HL-60 (cell line): ENCODE measurements around the gene TNRC6C.

Source experiments
- DNase-seq, 2 experiments: peaks; one replicate each; pipeline ENCODE4 v3.0.0-alpha.2; 2010 to 2020; ENCODE audit warnings: low read depth in 1 of 2, low spot score in 1 of 2
- H3K27ac ChIP-seq: fragments of 250-450 bp; sonication (Bioruptor Pico); replicated peaks from 2 replicates; pipeline ENCODE4 v1.5.1; 2020; ENCODE audit warnings: mild to moderate bottlenecking, moderate library complexity
- H3K27me3 ChIP-seq: fragments of 250-450 bp; sonication (Bioruptor Pico); 2 replicates; pipeline ENCODE4 v1.5.1; 2021; ENCODE audit warnings: mild to moderate bottlenecking, moderate library complexity; ENCODE audit not compliant: insufficient read depth, poor library complexity, severe bottlenecking
- H3K4me3 ChIP-seq: replicated peaks from 2 replicates; pipeline ENCODE4 v1.5.1; 2011; ENCODE audit warnings: mild to moderate bottlenecking, control low read depth, low read length; ENCODE audit not compliant: insufficient read depth
- GABPA ChIP-seq: IDR thresholded peaks from 2 replicates; pipeline ENCODE4 v1.6.1; 2012; ENCODE audit warnings: low read depth
- POLR2AphosphoS5 ChIP-seq: IDR thresholded peaks from 2 replicates; pipeline ENCODE4 v1.6.1; 2012; ENCODE audit warnings: low read depth
- SPI1 ChIP-seq: IDR thresholded peaks from 2 replicates; pipeline ENCODE4 v1.6.1; 2012; ENCODE audit warnings: low read depth, mild to moderate bottlenecking, borderline replicate concordance
- TF ChIP-seq, protein P1 (sequence below): IDR thresholded peaks from one replicate; pipeline ENCODE4 v1.5.1; 2011; ENCODE audit warnings: low read length, control low read depth, inconsistent platforms; ENCODE audit not compliant: insufficient read depth
- TF ChIP-seq, protein P2 (sequence below): IDR thresholded peaks from 2 replicates; pipeline ENCODE4 v1.6.1; 2012; ENCODE audit warnings: low read depth; ENCODE audit not compliant: insufficient replicate concordance

TNRC6C gene

GRCh38 chr17:78049609-78050008, 91.1 kb downstream of the TNRC6C start:
- DNase-seq: no peak
- Histone ChIP-seq H3K27me3 (no peaks in the 10 kb centered on the region), H3K27ac (no peak overlapping the region), H3K4me3 (no peak overlapping the region)
- TF ChIP-seq, protein P1, sequence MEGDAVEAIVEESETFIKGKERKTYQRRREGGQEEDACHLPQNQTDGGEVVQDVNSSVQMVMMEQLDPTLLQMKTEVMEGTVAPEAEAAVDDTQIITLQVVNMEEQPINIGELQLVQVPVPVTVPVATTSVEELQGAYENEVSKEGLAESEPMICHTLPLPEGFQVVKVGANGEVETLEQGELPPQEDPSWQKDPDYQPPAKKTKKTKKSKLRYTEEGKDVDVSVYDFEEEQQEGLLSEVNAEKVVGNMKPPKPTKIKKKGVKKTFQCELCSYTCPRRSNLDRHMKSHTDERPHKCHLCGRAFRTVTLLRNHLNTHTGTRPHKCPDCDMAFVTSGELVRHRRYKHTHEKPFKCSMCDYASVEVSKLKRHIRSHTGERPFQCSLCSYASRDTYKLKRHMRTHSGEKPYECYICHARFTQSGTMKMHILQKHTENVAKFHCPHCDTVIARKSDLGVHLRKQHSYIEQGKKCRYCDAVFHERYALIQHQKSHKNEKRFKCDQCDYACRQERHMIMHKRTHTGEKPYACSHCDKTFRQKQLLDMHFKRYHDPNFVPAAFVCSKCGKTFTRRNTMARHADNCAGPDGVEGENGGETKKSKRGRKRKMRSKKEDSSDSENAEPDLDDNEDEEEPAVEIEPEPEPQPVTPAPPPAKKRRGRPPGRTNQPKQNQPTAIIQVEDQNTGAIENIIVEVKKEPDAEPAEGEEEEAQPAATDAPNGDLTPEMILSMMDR: no peak
- TF ChIP-seq, protein P2, sequence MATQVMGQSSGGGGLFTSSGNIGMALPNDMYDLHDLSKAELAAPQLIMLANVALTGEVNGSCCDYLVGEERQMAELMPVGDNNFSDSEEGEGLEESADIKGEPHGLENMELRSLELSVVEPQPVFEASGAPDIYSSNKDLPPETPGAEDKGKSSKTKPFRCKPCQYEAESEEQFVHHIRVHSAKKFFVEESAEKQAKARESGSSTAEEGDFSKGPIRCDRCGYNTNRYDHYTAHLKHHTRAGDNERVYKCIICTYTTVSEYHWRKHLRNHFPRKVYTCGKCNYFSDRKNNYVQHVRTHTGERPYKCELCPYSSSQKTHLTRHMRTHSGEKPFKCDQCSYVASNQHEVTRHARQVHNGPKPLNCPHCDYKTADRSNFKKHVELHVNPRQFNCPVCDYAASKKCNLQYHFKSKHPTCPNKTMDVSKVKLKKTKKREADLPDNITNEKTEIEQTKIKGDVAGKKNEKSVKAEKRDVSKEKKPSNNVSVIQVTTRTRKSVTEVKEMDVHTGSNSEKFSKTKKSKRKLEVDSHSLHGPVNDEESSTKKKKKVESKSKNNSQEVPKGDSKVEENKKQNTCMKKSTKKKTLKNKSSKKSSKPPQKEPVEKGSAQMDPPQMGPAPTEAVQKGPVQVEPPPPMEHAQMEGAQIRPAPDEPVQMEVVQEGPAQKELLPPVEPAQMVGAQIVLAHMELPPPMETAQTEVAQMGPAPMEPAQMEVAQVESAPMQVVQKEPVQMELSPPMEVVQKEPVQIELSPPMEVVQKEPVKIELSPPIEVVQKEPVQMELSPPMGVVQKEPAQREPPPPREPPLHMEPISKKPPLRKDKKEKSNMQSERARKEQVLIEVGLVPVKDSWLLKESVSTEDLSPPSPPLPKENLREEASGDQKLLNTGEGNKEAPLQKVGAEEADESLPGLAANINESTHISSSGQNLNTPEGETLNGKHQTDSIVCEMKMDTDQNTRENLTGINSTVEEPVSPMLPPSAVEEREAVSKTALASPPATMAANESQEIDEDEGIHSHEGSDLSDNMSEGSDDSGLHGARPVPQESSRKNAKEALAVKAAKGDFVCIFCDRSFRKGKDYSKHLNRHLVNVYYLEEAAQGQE: no peak
- no peak for TF ChIP-seq GABPA
- no peak for TF ChIP-seq POLR2AphosphoS5
- no peak for TF ChIP-seq SPI1

- H3K4me3 ChIP-seq: no peak overlapping the region
- DNase-seq: no peak
- no peak for TF ChIP-seq POLR2AphosphoS5
- no peak overlapping the region for H3K27ac ChIP-seq
- H3K27me3 ChIP-seq: no peaks in the 10 kb centered on the region
Observed at GRCh38 chr17:78051186-78051972, 92.9 kb downstream of the TNRC6C start.

DNA sequence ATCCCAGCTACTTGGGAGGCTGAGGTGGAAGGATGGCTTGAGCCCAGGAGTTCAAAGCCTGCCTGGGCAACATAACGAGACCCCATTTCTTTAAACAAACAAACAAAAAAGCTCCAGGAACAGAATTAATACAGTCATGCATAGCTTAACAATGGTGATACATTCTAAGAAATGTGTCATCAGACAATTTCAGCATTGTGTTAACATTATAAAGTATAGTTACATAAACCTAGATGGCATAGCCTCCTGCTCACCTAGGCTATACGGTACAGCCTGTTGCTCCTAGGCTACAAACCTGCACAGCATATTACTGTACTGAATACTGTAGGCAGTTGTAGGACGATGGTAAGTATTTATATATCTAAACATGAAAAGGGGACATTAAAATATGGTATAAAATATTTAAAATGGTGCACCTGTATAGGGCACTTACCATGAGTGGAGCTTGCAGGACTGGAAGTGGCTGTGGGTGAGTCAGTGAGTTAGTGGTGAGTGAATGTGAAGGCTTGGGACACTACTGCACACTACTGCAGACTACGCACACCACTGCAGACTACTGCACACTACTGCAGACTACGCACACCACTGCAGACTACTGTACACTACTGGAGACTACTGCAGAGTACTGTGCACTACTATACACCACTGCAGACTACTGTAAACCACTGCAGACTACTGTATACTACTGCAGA, 95.4 kb downstream of the TNRC6C start:
- no peaks in the 10 kb centered on the region for H3K27me3 ChIP-seq
- no peak for DNase-seq
- H3K27ac ChIP-seq: no peak overlapping the region
- TF ChIP-seq, protein P2: no peak
- TF ChIP-seq, protein P1: no peak
- TF ChIP-seq POLR2AphosphoS5: no peak
- TF ChIP-seq SPI1: no peak
- no peak for TF ChIP-seq GABPA
- no peak overlapping the region for H3K4me3 ChIP-seq

DNA sequence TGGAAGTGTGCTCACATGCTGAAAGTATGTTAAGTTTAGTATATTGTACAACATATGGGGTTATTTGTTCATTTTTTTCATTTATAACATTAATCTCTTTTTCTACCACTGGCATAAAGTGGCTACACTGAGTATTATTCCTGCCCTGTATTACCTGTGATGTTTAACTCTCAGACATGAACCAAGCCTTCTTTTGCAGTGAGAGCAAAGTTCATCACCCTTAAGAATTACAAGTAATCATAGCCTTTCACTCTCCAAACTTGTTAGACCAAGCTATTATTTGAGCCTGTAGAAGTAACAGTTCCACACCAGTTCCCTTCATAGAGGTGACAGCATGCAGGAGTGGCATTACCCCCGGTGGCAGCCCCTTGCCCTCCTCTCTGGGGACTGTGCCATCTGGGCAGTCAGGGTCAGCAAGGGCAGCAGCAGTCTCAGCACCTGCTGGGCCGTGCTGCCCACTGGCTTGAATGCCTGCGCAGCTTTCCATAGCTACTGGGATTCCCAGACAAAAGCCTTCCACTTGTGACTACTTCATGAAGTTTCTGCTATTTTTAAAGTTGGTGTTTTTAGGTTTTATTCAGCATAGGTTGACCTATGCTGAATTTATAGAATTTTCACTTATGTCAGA, 98.7 kb downstream of the TNRC6C start:
- no peak overlapping the region for H3K4me3 ChIP-seq
- TF ChIP-seq, protein P2: no peak
- no peak for TF ChIP-seq POLR2AphosphoS5
- TF ChIP-seq, protein P1: no peak
- no peaks in the 10 kb centered on the region for H3K27me3 ChIP-seq
- no peak for DNase-seq
- H3K27ac ChIP-seq: no peak overlapping the region
